ENCODE results near the gene ZBTB46. TPM values are rescaled to one million over a fixed set of nuclear protein-coding genes. Genes with fewer than 3 reads are reported as not detected.

The ZBTB46 gene
- total RNA-seq, 1 donor: 0.36 TPM

GRCh38 chr20:63695424-63696305 is 135.4 kb downstream of the ZBTB46 start:
- H4K20me1 ChIP-seq (ENCODE audit: insufficient read depth, low read length): no peaks in the 10 kb centered on the region
- H2AFZ ChIP-seq (ENCODE audit: low read length): no peak overlapping the region
- peak; percentile 88 for DNase-seq (ENCODE audit: insufficient read length, low spot score, missing footprints)
- no peaks in the 10 kb centered on the region for H3K27me3 ChIP-seq (ENCODE audit: insufficient read depth, low read length)
- no peak for TF ChIP-seq CTCF (IDR thresholded peaks at IDR 0.05; ENCODE audit: extremely low read depth, low read depth, low read length)
- peaks cover 2% of the 10 kb centered on the region for H3K79me2 ChIP-seq (ENCODE audit: insufficient read depth, low read length)
- H3K36me3 ChIP-seq (ENCODE audit: insufficient read depth, low read length): peaks cover 3% of the 10 kb centered on the region
- H3K4me3 ChIP-seq (ENCODE audit: insufficient read depth, low read length): no peak overlapping the region
- no peak overlapping the region for H3K4me2 ChIP-seq (ENCODE audit: insufficient read depth, low read length)
- peaks cover 31% of the 10 kb centered on the region for H3K4me1 ChIP-seq (ENCODE audit: insufficient read depth, low read length)
- no peaks in the 10 kb centered on the region for H3K9me3 ChIP-seq (ENCODE audit: low read depth, low read length)
- no peak overlapping the region for H3K27ac ChIP-seq (ENCODE audit: low read depth, low read length)

- H3K27ac ChIP-seq (ENCODE audit: low read depth, low read length): no peak overlapping the region
- no peaks in the 10 kb centered on the region for H3K9me3 ChIP-seq (ENCODE audit: low read depth, low read length)
- H3K36me3 ChIP-seq (ENCODE audit: insufficient read depth, low read length): peaks cover 3% of the 10 kb centered on the region
- H3K79me2 ChIP-seq (ENCODE audit: insufficient read depth, low read length): peaks cover 2% of the 10 kb centered on the region
- no peaks in the 10 kb centered on the region for H3K27me3 ChIP-seq (ENCODE audit: insufficient read depth, low read length)
- no peak overlapping the region for H2AFZ ChIP-seq (ENCODE audit: low read length)
- H3K4me1 ChIP-seq (ENCODE audit: insufficient read depth, low read length): peaks cover 31% of the 10 kb centered on the region
- no peak overlapping the region for H3K4me2 ChIP-seq (ENCODE audit: insufficient read depth, low read length)
- peak; percentile 86 for DNase-seq (ENCODE audit: insufficient read length, low spot score, missing footprints)
- H3K4me3 ChIP-seq (ENCODE audit: insufficient read depth, low read length): no peak overlapping the region
- no peaks in the 10 kb centered on the region for H4K20me1 ChIP-seq (ENCODE audit: insufficient read depth, low read length)
- TF ChIP-seq CTCF (IDR thresholded peaks at IDR 0.05; ENCODE audit: extremely low read depth, low read depth, low read length): no peak
Observed at GRCh38 chr20:63694584-63695423, 136.3 kb downstream of the ZBTB46 start.

- TF ChIP-seq CTCF (IDR thresholded peaks at IDR 0.05; ENCODE audit: extremely low read depth, low read depth, low read length): no peak
- Histone ChIP-seq H3K4me2 (ENCODE audit: insufficient read depth, low read length) (no peak overlapping the region), H3K79me2 (ENCODE audit: insufficient read depth, low read length) (no peaks in the 10 kb centered on the region), H4K20me1 (ENCODE audit: insufficient read depth, low read length) (no peaks in the 10 kb centered on the region), H3K9me3 (ENCODE audit: low read depth, low read length) (no peaks in the 10 kb centered on the region), H3K4me1 (ENCODE audit: insufficient read depth, low read length) (peaks cover 23% of the 10 kb centered on the region), H2AFZ (ENCODE audit: low read length) (no peak overlapping the region), H3K4me3 (ENCODE audit: insufficient read depth, low read length) (no peak overlapping the region), H3K27ac (ENCODE audit: low read depth, low read length) (no peak overlapping the region), H3K27me3 (ENCODE audit: insufficient read depth, low read length) (no peaks in the 10 kb centered on the region), H3K36me3 (ENCODE audit: insufficient read depth, low read length) (peaks cover 3% of the 10 kb centered on the region)
- DNase-seq (ENCODE audit: insufficient read length, low spot score, missing footprints): peak; percentile 85
Observed at GRCh38 chr20:63693733-63694583, 137.1 kb downstream of the ZBTB46 start.

Small RNA genes lying within 50 kb of the gene (small RNA-seq; reads per million reads assigned to genes)
- gene LIME1: not detected
- not detected for gene TNFRSF6B

Other genes starting within 250 kb of the ZBTB46 start
- 7.4 and 9.4 TPM in 2 replicates for gene GMEB2, start 204.2 kb downstream of the ZBTB46 start, total RNA-seq
- 1.1 and 2.1 TPM in 2 replicates for gene STMN3, start 177.8 kb downstream of the ZBTB46 start, total RNA-seq
- gene RTEL1, start 173.0 kb downstream of the ZBTB46 start, total RNA-seq: 10.9 and 11.8 TPM in 2 replicates
- 2.1 and 2.9 TPM in 2 replicates for gene TNFRSF6B, start 134.6 kb downstream of the ZBTB46 start, total RNA-seq
- 21.7 and 23.0 TPM in 2 replicates for gene ARFRP1, start 123.3 kb downstream of the ZBTB46 start, total RNA-seq
- 15.6 and 18.8 TPM in 2 replicates for gene ZGPAT, start 123.2 kb downstream of the ZBTB46 start, total RNA-seq
- 1.8 and 2.9 TPM in 2 replicates for gene LIME1, start 94.6 kb downstream of the ZBTB46 start, total RNA-seq
- 27.5 and 29.5 TPM in 2 replicates for gene SLC2A4RG, start 91.5 kb downstream of the ZBTB46 start, total RNA-seq
- gene ABHD16B, start 30.2 kb upstream of the ZBTB46 start, total RNA-seq: not detected in 2 replicates
- 99.6 and 115 TPM in 2 replicates for gene TPD52L2, start 34.0 kb upstream of the ZBTB46 start, total RNA-seq
- gene DNAJC5, start 63.9 kb upstream of the ZBTB46 start, total RNA-seq: 41.5 and 53.9 TPM in 2 replicates
- gene UCKL1, start 125.2 kb upstream of the ZBTB46 start, total RNA-seq: 21.0 and 23.9 TPM in 2 replicates
- 12.1 and 14.5 TPM in 2 replicates for gene ZNF512B, start 138.7 kb upstream of the ZBTB46 start, total RNA-seq
- 0.59 and 1.4 TPM in 2 replicates for gene SAMD10, start 148.4 kb upstream of the ZBTB46 start, total RNA-seq
- gene PRPF6, start 149.9 kb upstream of the ZBTB46 start, total RNA-seq: 47.1 and 56.1 TPM in 2 replicates
- gene C20orf204, start 204.9 kb upstream of the ZBTB46 start, total RNA-seq: 0.59 and 1.1 TPM in 2 replicates
- gene SOX18, start 218.4 kb upstream of the ZBTB46 start, total RNA-seq: under 0.01 TPM in 2 replicates
- 28.9 and 31.5 TPM in 2 replicates for gene TCEA2, start 231.9 kb upstream of the ZBTB46 start, total RNA-seq
- 5.3 and 6.9 TPM in 2 replicates for gene RGS19, start 248.3 kb upstream of the ZBTB46 start, total RNA-seq
- gene OPRL1, start 248.8 kb upstream of the ZBTB46 start, total RNA-seq: 0.59 and 0.72 TPM in 2 replicates